ENCODE results near the gene PGLYRP1.

The PGLYRP1 gene

GRCh38 chr19:46022431-46023310 lies at the start of gene PGLYRP1:
Gene PGLYRP1 (minus strand): TSS chr19:46023053. CDS start chr19:46023021, 32 bp downstream.
- H3K4me3 ChIP-seq (ENCODE audit: low read depth in 1 of 2, low read length in 2 of 2), result no peak within 1 kb of the TSS
- no peaks in the 10 kb centered on the region for H3K36me3 ChIP-seq (ENCODE audit: control insufficient read depth in 1 of 2, insufficient read depth in 2 of 2, low read length in 2 of 2)
- H3K9ac ChIP-seq (ENCODE audit: low read depth in 1 of 2, low read length in 2 of 2), result no peak within 1 kb of the TSS
- no peak within 1 kb of the TSS for H3K27ac ChIP-seq (ENCODE audit: low read depth, low read length)
- H3K9me3 ChIP-seq (ENCODE audit: control insufficient read depth in 1 of 2, low read length in 2 of 2), result no peaks in the 10 kb centered on the region
- peaks cover 18 to 25% of the 10 kb centered on the region in 2 donors for H3K27me3 ChIP-seq (ENCODE audit: control insufficient read depth in 1 of 2, insufficient read depth in 2 of 2, low read length in 2 of 2)
- H3K4me1 ChIP-seq (ENCODE audit: control insufficient read depth in 1 of 2, insufficient read depth in 2 of 2, low read length in 2 of 2), result no peaks in the 10 kb centered on the region

GRCh38 chr19:46069806-46070341 lies 47.0 kb upstream of the PGLYRP1 start:
- H3K4me1 ChIP-seq (ENCODE audit: control insufficient read depth in 1 of 2, insufficient read depth in 2 of 2, low read length in 2 of 2), result peaks cover 5 to 12% of the 10 kb centered on the region in 2 donors
- no peak overlapping the region for H3K9ac ChIP-seq (ENCODE audit: low read depth in 1 of 2, low read length in 2 of 2)
- no peak overlapping the region for H3K27ac ChIP-seq (ENCODE audit: low read depth, low read length)
- H3K36me3 ChIP-seq (ENCODE audit: control insufficient read depth in 1 of 2, insufficient read depth in 2 of 2, low read length in 2 of 2), result no peaks in the 10 kb centered on the region
- no peaks in the 10 kb centered on the region for H3K9me3 ChIP-seq (ENCODE audit: control insufficient read depth in 1 of 2, low read length in 2 of 2)
- no peak overlapping the region for H3K4me3 ChIP-seq (ENCODE audit: low read depth in 1 of 2, low read length in 2 of 2)
- H3K27me3 ChIP-seq (ENCODE audit: control insufficient read depth in 1 of 2, insufficient read depth in 2 of 2, low read length in 2 of 2), result peaks cover 0 to 16% of the 10 kb centered on the region in 2 donors

GRCh38 chr19:46068345-46069258 lies 45.7 kb upstream of the PGLYRP1 start:
- no peaks in the 10 kb centered on the region for H3K9me3 ChIP-seq (ENCODE audit: control insufficient read depth in 1 of 2, low read length in 2 of 2)
- H3K27me3 ChIP-seq (ENCODE audit: control insufficient read depth in 1 of 2, insufficient read depth in 2 of 2, low read length in 2 of 2), result peaks cover 0 to 7% of the 10 kb centered on the region in 2 donors
- no peak overlapping the region for H3K4me3 ChIP-seq (ENCODE audit: low read depth in 1 of 2, low read length in 2 of 2)
- H3K4me1 ChIP-seq (ENCODE audit: control insufficient read depth in 1 of 2, insufficient read depth in 2 of 2, low read length in 2 of 2), result peaks cover 5 to 12% of the 10 kb centered on the region in 2 donors
- no peak overlapping the region for H3K9ac ChIP-seq (ENCODE audit: low read depth in 1 of 2, low read length in 2 of 2)
- H3K27ac ChIP-seq (ENCODE audit: low read depth, low read length), result no peak overlapping the region
- H3K36me3 ChIP-seq (ENCODE audit: control insufficient read depth in 1 of 2, insufficient read depth in 2 of 2, low read length in 2 of 2), result no peaks in the 10 kb centered on the region

GRCh38 chr19:46067691-46068090 lies 44.8 kb upstream of the PGLYRP1 start:
- no peak overlapping the region for H3K27ac ChIP-seq (ENCODE audit: low read depth, low read length)
- no peak overlapping the region for H3K9ac ChIP-seq (ENCODE audit: low read depth in 1 of 2, low read length in 2 of 2)
- no peak overlapping the region for H3K4me3 ChIP-seq (ENCODE audit: low read depth in 1 of 2, low read length in 2 of 2)
- H3K36me3 ChIP-seq (ENCODE audit: control insufficient read depth in 1 of 2, insufficient read depth in 2 of 2, low read length in 2 of 2), result no peaks in the 10 kb centered on the region
- peaks cover 5 to 12% of the 10 kb centered on the region in 2 donors for H3K4me1 ChIP-seq (ENCODE audit: control insufficient read depth in 1 of 2, insufficient read depth in 2 of 2, low read length in 2 of 2)
- H3K9me3 ChIP-seq (ENCODE audit: control insufficient read depth in 1 of 2, low read length in 2 of 2), result no peaks in the 10 kb centered on the region
- peaks cover 0 to 7% of the 10 kb centered on the region in 2 donors for H3K27me3 ChIP-seq (ENCODE audit: control insufficient read depth in 1 of 2, insufficient read depth in 2 of 2, low read length in 2 of 2)

- Histone ChIP-seq H3K27ac (ENCODE audit: low read depth, low read length) (no peak overlapping the region), H3K4me1 (ENCODE audit: control insufficient read depth in 1 of 2, insufficient read depth in 2 of 2, low read length in 2 of 2) (peaks cover 5 to 12% of the 10 kb centered on the region in 2 donors), H3K27me3 (ENCODE audit: control insufficient read depth in 1 of 2, insufficient read depth in 2 of 2, low read length in 2 of 2) (peaks cover 3 to 4% of the 10 kb centered on the region in 2 donors)
Measured at GRCh38 chr19:46066471-46066870, 43.6 kb upstream of the PGLYRP1 start.

GRCh38 chr19:46065486-46066071 lies 42.7 kb upstream of the PGLYRP1 start:
- H3K27me3 ChIP-seq (ENCODE audit: control insufficient read depth in 1 of 2, insufficient read depth in 2 of 2, low read length in 2 of 2), result peaks cover 0 to 4% of the 10 kb centered on the region in 2 donors

More at GRCh38 chr19:46066471-46066870, 43.6 kb upstream of the PGLYRP1 start:
- Histone ChIP-seq H3K9me3 (ENCODE audit: control insufficient read depth in 1 of 2, low read length in 2 of 2) (no peaks in the 10 kb centered on the region), H3K9ac (ENCODE audit: low read depth in 1 of 2, low read length in 2 of 2) (no peak overlapping the region), H3K36me3 (ENCODE audit: control insufficient read depth in 1 of 2, insufficient read depth in 2 of 2, low read length in 2 of 2) (no peaks in the 10 kb centered on the region), H3K4me3 (ENCODE audit: low read depth in 1 of 2, low read length in 2 of 2) (no peak overlapping the region)

GRCh38 chr19:46063201-46063600 lies 40.3 kb upstream of the PGLYRP1 start:
- Histone ChIP-seq H3K36me3 (ENCODE audit: control insufficient read depth in 1 of 2, insufficient read depth in 2 of 2, low read length in 2 of 2) (no peaks in the 10 kb centered on the region), H3K9me3 (ENCODE audit: control insufficient read depth in 1 of 2, low read length in 2 of 2) (no peaks in the 10 kb centered on the region), H3K27ac (ENCODE audit: low read depth, low read length) (no peak overlapping the region), H3K9ac (ENCODE audit: low read depth in 1 of 2, low read length in 2 of 2) (no peak overlapping the region), H3K27me3 (ENCODE audit: control insufficient read depth in 1 of 2, insufficient read depth in 2 of 2, low read length in 2 of 2) (peaks cover 0 to 13% of the 10 kb centered on the region in 2 donors), H3K4me3 (ENCODE audit: low read depth in 1 of 2, low read length in 2 of 2) (no peak overlapping the region), H3K4me1 (ENCODE audit: control insufficient read depth in 1 of 2, insufficient read depth in 2 of 2, low read length in 2 of 2) (peaks cover 0 to 1% of the 10 kb centered on the region in 2 donors)

More at GRCh38 chr19:46065486-46066071, 42.7 kb upstream of the PGLYRP1 start:
- H3K27ac ChIP-seq (ENCODE audit: low read depth, low read length), result no peak overlapping the region
- no peak overlapping the region for H3K9ac ChIP-seq (ENCODE audit: low read depth in 1 of 2, low read length in 2 of 2)
- no peak overlapping the region for H3K4me3 ChIP-seq (ENCODE audit: low read depth in 1 of 2, low read length in 2 of 2)
- no peaks in the 10 kb centered on the region for H3K9me3 ChIP-seq (ENCODE audit: control insufficient read depth in 1 of 2, low read length in 2 of 2)
- H3K36me3 ChIP-seq (ENCODE audit: control insufficient read depth in 1 of 2, insufficient read depth in 2 of 2, low read length in 2 of 2), result no peaks in the 10 kb centered on the region
- H3K4me1 ChIP-seq (ENCODE audit: control insufficient read depth in 1 of 2, insufficient read depth in 2 of 2, low read length in 2 of 2), result peaks cover 5 to 12% of the 10 kb centered on the region in 2 donors

- H3K9me3 ChIP-seq (ENCODE audit: control insufficient read depth in 1 of 2, low read length in 2 of 2), result no peaks in the 10 kb centered on the region
- H3K9ac ChIP-seq (ENCODE audit: low read depth in 1 of 2, low read length in 2 of 2), result no peak overlapping the region
- H3K36me3 ChIP-seq (ENCODE audit: control insufficient read depth in 1 of 2, insufficient read depth in 2 of 2, low read length in 2 of 2), result no peaks in the 10 kb centered on the region
- H3K27ac ChIP-seq (ENCODE audit: low read depth, low read length), result no peak overlapping the region
- no peak overlapping the region for H3K4me3 ChIP-seq (ENCODE audit: low read depth in 1 of 2, low read length in 2 of 2)
- H3K4me1 ChIP-seq (ENCODE audit: control insufficient read depth in 1 of 2, insufficient read depth in 2 of 2, low read length in 2 of 2), result no peaks in the 10 kb centered on the region
- peaks cover 2 to 19% of the 10 kb centered on the region in 2 donors for H3K27me3 ChIP-seq (ENCODE audit: control insufficient read depth in 1 of 2, insufficient read depth in 2 of 2, low read length in 2 of 2)
Measured at GRCh38 chr19:46060012-46060411, 37.2 kb upstream of the PGLYRP1 start.

- H3K9ac ChIP-seq (ENCODE audit: low read depth in 1 of 2, low read length in 2 of 2), result no peak overlapping the region
- H3K9me3 ChIP-seq (ENCODE audit: control insufficient read depth in 1 of 2, low read length in 2 of 2), result no peaks in the 10 kb centered on the region
- H3K27ac ChIP-seq (ENCODE audit: low read depth, low read length), result no peak overlapping the region
- H3K36me3 ChIP-seq (ENCODE audit: control insufficient read depth in 1 of 2, insufficient read depth in 2 of 2, low read length in 2 of 2), result no peaks in the 10 kb centered on the region
- peaks cover 2 to 19% of the 10 kb centered on the region in 2 donors for H3K27me3 ChIP-seq (ENCODE audit: control insufficient read depth in 1 of 2, insufficient read depth in 2 of 2, low read length in 2 of 2)
- H3K4me1 ChIP-seq (ENCODE audit: control insufficient read depth in 1 of 2, insufficient read depth in 2 of 2, low read length in 2 of 2), result no peaks in the 10 kb centered on the region
- no peak overlapping the region for H3K4me3 ChIP-seq (ENCODE audit: low read depth in 1 of 2, low read length in 2 of 2)
Measured at GRCh38 chr19:46058778-46059177, 35.9 kb upstream of the PGLYRP1 start.

Measured in duodenal mucosa (tissue), 2 donors.